GM23338 (cell line): ENCODE data around the gene NNAT. TPM values are rescaled to one million over a fixed set of nuclear protein-coding genes. Genes with fewer than 3 reads are reported as not detected.

Source experiments
- ATAC-seq: fragments of 200-7000 bp; cut with Tn5 transposase; 3 replicates; pipeline ENCODE4 v1.9.1; 2020
- DNase-seq: peaks from one replicate; pipeline ENCODE4 v3.0.0-alpha.2; 2015; ENCODE audit warnings: low spot score
- H2AFZ ChIP-seq: fragments of 200-600 bp; sonication (generic); 2 replicates; pipeline ENCODE4 v1.8.0; 2016; ENCODE audit warnings: antibody characterized with exemption, mild to moderate bottlenecking, moderate library complexity
- H3F3A ChIP-seq: fragments of 200-600 bp; sonication (generic); replicated peaks from 2 replicates; pipeline ENCODE4 v1.8.0; 2017; ENCODE audit warnings: antibody characterized with exemption, mixed run types, low read depth
- H3K27ac ChIP-seq: fragments of 200-600 bp; sonication (generic); 2 replicates; pipeline ENCODE4 v1.6.1; 2016; ENCODE audit warnings: low read depth
- H3K27me3 ChIP-seq: fragments of 200-600 bp; sonication (generic); 2 replicates; pipeline ENCODE4 v1.8.0; 2016; ENCODE audit warnings: mild to moderate bottlenecking, mixed run types, moderate library complexity; ENCODE audit not compliant: insufficient read depth
- H3K36me3 ChIP-seq: fragments of 200-600 bp; sonication (generic); 2 replicates; pipeline ENCODE4 v1.8.0; 2016; ENCODE audit warnings: mild to moderate bottlenecking; ENCODE audit not compliant: insufficient read depth
- H3K4me1 ChIP-seq: fragments of 200-600 bp; sonication (generic); 2 replicates; pipeline ENCODE4 v1.8.0; 2016; ENCODE audit warnings: mild to moderate bottlenecking, moderate library complexity; ENCODE audit not compliant: insufficient read depth
- H3K4me2 ChIP-seq: fragments of 200-600 bp; sonication (generic); 2 replicates; pipeline ENCODE4 v1.7.1; 2017; ENCODE audit warnings: mixed run types
- H3K4me3 ChIP-seq: fragments of 200-600 bp; sonication (generic); 2 replicates; pipeline ENCODE4 v1.6.1; 2016; ENCODE audit warnings: mixed run types
- H3K79me2 ChIP-seq: fragments of 200-600 bp; sonication (generic); replicated peaks from 2 replicates; pipeline ENCODE4 v1.8.0; 2017; ENCODE audit warnings: mild to moderate bottlenecking; ENCODE audit not compliant: insufficient read depth
- H3K9me2 ChIP-seq: fragments of 200-600 bp; sonication (generic); 2 replicates; pipeline ENCODE4 v1.8.0; 2017; ENCODE audit not compliant: insufficient read depth
- H4K20me1 ChIP-seq: fragments of 200-600 bp; sonication (generic); replicated peaks from 2 replicates; pipeline ENCODE4 v1.8.0; 2017; ENCODE audit warnings: mild to moderate bottlenecking; ENCODE audit not compliant: insufficient read depth
- H3K27ac Mint-ChIP-seq: 2 replicates; pipeline ENCODE4 v1.8.0; 2020; ENCODE audit warnings: inconsistent platforms, mild to moderate bottlenecking, moderate library complexity, mixed read lengths
- H3K27me3 Mint-ChIP-seq: 3 replicates; pipeline ENCODE4 v1.8.0; 2022; ENCODE audit warnings: low read depth, mild to moderate bottlenecking, moderate library complexity, mixed read lengths, inconsistent platforms; ENCODE audit not compliant: insufficient read depth, poor library complexity
- H3K36me3 Mint-ChIP-seq: 3 replicates; pipeline ENCODE4 v1.8.0; 2021; ENCODE audit warnings: low read depth, mild to moderate bottlenecking, inconsistent platforms, moderate library complexity, mixed read lengths
- H3K4me1 Mint-ChIP-seq: 3 replicates; pipeline ENCODE4 v1.8.0; 2020; ENCODE audit warnings: mild to moderate bottlenecking, inconsistent platforms, mixed read lengths
- H3K4me3 Mint-ChIP-seq: 3 replicates; pipeline ENCODE4 v1.8.0; 2021; ENCODE audit warnings: moderate library complexity, mild to moderate bottlenecking, inconsistent platforms, mixed read lengths
- H3K9me3 Mint-ChIP-seq: 3 replicates; pipeline ENCODE4 v1.8.0; 2020; ENCODE audit warnings: moderate library complexity, mild to moderate bottlenecking, inconsistent platforms, mixed read lengths
- EZH2 ChIP-seq: fragments of 200-600 bp; sonication (generic); IDR thresholded peaks from one replicate; pipeline ENCODE4 v1.8.0; 2017; ENCODE audit warnings: antibody characterized with exemption, mild to moderate bottlenecking, low read depth; ENCODE audit not compliant: unreplicated experiment
- POLR2AphosphoS5 ChIP-seq: IDR thresholded peaks from 2 replicates; pipeline ENCODE4 v1.6.1; 2016; ENCODE audit warnings: antibody characterized with exemption, low read depth
- ZNF462 ChIP-seq: fragments of 250-450 bp; sonication (Bioruptor Pico); IDR thresholded peaks from 2 replicates; pipeline ENCODE4 v1.5.0; 2020; ENCODE audit warnings: mild to moderate bottlenecking, moderate library complexity
- polyA plus RNA-seq: library from polyadenylated mRNA; unstranded; fragments of >200 nt; fragmentation: Nextera tagmentation; extraction: Ambion mirVana; gene quantifications from 2 replicates; pipeline ENCODE4 v1.2.1, GENCODE V29; 2016
- total RNA-seq: library from RNA; depleted of rRNA; stranded (reverse); fragments of >200 nt; shearing (Covaris generic); gene quantifications from 2 replicates; pipeline ENCODE4 v1.2.3, GENCODE V29; 2014

The NNAT gene
- total and polyA plus RNA-seq, 2 experiments from 2014 or later: 4.3 to 4.9 TPM

GRCh38 chr20:37519508-37520418, 1.3 kb upstream of the NNAT start:
- Histone ChIP-seq H3K27ac (peak overlapping the region; percentile 26; the same call in 1 of the 2 replicates), H3K4me2 (peak overlapping the region; percentile 67), H3K4me1 (peaks cover 62% of the 10 kb centered on the region), H4K20me1 (peaks cover 50% of the 10 kb centered on the region), H3F3A (no peaks in the 10 kb centered on the region), H3K4me3 (peak overlapping the region; percentile 17; the same call in 1 of the 2 replicates), H2AFZ (no peak overlapping the region), H3K36me3 (peaks cover 4% of the 10 kb centered on the region), H3K9me2 (no peaks in the 10 kb centered on the region), H3K79me2 (peaks cover 95% of the 10 kb centered on the region), H3K27me3 (no peaks in the 10 kb centered on the region)
- H3K4me3 Mint-ChIP-seq: peak overlapping the region; percentile 59
- DNase-seq (peak; percentile 52), ATAC-seq (peak; percentile 67)
- H3K27me3 Mint-ChIP-seq: peaks cover 18% of the 10 kb centered on the region
- peak overlapping the region; percentile 69 for H3K27ac Mint-ChIP-seq
- no peak for TF ChIP-seq ZNF462 (CRISPR knock-in tag)
- no peak for TF ChIP-seq EZH2
- peaks cover 77% of the 10 kb centered on the region for H3K36me3 Mint-ChIP-seq
- peaks cover 14% of the 10 kb centered on the region for H3K9me3 Mint-ChIP-seq
- peaks cover 78% of the 10 kb centered on the region for H3K4me1 Mint-ChIP-seq

GRCh38 chr20:37520419-37520955, 563 bp upstream of the NNAT start:
- Histone ChIP-seq H3K4me3 (no peak overlapping the region; the same call in 1 of the 2 replicates), H3K4me2 (peak overlapping the region; percentile 67; the same call in 1 of the 2 replicates), H3K27me3 (no peaks in the 10 kb centered on the region), H3K4me1 (peaks cover 70% of the 10 kb centered on the region), H4K20me1 (peaks cover 52% of the 10 kb centered on the region), H3K9me2 (no peaks in the 10 kb centered on the region), H3K36me3 (peaks cover 4% of the 10 kb centered on the region), H2AFZ (no peak overlapping the region), H3F3A (no peaks in the 10 kb centered on the region), H3K27ac (no peak overlapping the region; the same call in 1 of the 2 replicates), H3K79me2 (peaks cover 96% of the 10 kb centered on the region)
- no peak for ATAC-seq
- Mint-ChIP-seq H3K4me1 (peaks cover 85% of the 10 kb centered on the region), H3K4me3 (peak overlapping the region; percentile 59), H3K27ac (peak overlapping the region; percentile 69), H3K9me3 (peaks cover 14% of the 10 kb centered on the region), H3K27me3 (peaks cover 20% of the 10 kb centered on the region), H3K36me3 (peaks cover 78% of the 10 kb centered on the region)
- no peak for DNase-seq
- TF ChIP-seq POLR2AphosphoS5: no peak
